ENCODE results near the gene FBLN2.

FBLN2 gene

DNA sequence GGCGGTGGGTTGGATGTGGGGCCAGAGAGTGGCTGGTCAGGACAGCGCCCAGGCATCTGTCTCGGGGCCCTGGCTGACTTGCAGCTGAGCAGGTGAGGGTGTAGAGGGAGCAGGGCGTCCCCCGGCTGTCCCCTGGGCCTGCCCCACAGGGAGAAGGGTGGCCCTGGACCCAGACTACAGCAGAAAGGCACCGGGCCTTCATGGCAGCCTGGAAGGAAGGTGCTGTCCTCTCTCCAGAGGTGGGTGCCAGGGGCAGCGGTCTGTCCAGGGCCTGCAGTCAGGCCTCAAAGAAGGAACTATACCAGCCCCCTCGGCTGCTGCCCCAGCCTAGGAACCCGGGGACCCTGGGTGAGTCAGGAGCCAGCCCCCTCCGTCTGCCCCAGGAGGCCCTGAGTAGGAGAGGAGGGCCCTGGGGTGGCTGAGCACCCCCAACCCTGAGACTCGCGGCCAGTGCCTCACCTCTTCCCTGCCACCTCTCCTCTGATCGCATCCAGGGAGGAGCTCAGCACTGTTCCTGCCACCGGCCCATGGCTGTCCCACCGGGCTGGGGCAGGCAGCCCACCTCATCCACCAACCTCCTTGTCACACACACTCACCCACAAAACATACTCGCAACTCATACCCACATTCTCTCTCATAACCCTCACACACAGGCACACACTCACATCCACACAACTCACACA is 133.5 kb downstream of the FBLN2 start:
- no peak overlapping the region for H3K4me3 ChIP-seq (ENCODE audit: low read depth, low read length)

DNA sequence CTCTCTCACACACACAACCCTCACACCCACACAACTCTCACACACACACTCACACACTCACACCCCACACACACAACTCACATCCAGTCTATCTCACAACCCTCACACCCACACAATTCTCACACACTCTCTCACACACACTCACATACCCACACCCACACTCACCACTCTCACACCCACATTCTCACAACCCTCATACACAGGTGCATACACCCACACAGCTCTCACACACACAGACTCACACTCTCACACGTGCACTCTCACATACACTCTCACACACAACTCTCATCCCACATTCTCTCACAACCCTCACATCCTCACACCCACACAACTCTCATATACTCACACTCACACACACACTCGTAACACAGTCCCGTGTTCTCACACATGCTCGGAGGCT is 134.4 kb downstream of the FBLN2 start:
- H3K4me3 ChIP-seq (ENCODE audit: low read depth, low read length): no peak overlapping the region

DNA sequence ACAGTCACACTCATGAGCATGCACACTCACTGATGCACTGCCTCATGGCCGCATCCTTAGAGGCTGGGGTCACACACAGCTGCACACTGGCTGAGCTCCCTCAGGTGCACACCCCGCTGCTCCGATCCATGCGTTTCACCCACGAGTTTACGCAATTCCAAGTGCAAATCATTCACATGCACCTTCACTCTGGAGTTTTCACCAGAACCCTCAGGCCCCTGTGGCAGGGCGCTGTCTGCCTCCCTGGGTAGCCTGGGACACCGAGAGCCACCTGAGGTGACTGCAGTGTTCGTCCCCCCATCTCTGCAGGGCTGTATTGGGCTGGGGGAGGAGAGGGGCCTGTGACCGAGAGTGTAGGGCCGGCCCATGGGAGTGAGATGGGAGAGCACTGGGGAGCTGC is 134.8 kb downstream of the FBLN2 start:
- H3K4me3 ChIP-seq (ENCODE audit: low read depth, low read length): no peak overlapping the region

DNA sequence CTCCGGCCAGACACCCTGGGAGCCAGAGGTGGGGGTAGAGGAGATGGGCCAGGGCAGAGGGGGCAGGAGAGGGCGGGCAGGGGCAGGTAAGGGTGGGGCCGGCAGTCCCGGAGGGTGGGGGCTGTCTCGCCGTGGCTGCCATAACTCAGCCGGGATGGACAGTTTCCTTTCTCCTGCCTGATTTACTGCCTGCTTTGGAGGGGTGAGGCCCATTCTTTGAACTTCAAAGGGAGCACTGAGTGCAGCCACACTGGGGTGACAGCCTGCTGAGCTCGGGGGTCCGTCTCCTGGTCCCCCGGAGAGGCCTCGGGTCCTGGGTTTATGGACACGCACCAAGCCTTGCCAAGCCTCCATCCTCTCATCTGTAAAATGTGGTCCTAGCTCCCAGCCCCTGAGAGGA is 135.4 kb downstream of the FBLN2 start:
- H3K4me3 ChIP-seq (ENCODE audit: low read depth, low read length): no peak overlapping the region

DNA sequence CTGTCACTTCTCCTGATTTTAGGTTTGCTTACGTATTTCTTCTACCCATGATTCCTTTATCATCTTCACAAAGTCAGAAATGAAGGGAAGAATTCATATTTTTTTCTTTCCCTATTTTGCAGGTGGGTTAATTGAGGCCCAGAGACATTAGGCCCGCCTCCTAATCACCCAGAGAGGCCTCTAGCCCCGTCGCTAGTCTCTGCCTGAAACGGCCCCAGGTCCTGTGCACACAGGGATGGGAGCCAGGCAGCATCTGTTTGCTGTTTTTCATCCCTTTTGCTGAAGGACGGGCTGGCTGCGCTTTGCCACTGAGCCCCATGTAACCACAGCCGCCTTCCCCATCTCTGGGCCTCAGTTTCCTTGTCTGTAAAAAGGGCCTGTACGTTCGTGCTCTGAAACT is 135.9 kb downstream of the FBLN2 start:
- no peak overlapping the region for H3K4me3 ChIP-seq (ENCODE audit: low read depth, low read length)

DNA sequence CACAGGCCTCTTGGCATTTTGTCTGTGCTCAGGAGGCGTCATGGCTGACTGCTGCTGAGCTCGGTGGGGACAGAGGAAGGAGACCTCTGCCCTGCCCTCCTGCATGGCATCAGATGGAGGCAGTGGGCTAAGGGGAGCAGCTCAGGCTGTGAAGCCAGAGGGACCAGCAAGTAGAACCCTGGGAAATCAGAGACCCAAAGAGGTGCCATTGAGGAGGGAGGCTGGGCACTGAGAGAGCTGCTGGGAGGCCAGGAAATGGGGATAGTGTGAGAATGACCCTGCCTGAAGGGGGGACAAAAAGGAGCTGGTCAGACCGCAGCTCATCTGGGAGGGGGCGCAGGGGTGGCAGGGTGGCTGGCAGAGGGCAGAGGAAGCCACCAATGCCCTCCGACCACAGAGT is 136.8 kb downstream of the FBLN2 start:
- H3K4me3 ChIP-seq (ENCODE audit: low read depth, low read length): no peak overlapping the region

DNA sequence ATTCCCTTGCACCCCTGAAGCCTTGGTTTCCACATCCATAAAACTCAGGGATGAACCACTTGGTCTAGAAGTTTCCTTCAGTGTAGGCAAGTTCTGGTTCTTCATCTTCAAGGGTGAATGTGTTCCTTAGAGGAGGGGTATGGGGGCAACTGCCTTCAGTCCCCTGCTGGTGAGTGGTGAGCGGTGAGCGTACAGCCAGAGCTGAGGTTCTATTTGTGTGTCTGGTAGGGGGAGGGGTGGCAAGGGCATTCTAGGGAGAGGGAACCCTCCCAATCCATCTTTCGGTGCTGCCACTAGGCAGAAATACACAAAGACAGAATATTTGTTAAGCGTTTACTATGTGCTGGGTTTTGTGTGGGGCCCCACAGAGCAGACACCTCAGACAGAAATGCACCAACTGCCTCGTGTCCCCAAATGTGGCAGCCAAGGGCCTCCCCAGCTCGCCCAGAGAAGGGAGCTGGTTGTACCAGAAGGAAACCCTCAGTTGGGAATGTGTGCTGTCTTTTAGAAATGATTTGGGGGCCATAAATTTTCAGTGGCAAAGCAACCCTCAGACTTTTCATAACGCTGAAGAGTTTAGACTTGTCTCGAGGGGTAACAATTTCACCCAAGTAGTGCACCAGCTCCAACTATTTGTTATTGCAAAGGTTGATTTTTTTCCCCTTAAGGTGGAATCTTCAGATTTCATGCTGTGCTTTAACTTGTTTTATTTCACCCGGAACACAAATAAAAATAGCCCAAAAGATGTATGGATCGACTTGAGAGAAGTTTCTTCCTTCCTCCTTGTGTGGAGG is 137.6 kb downstream of the FBLN2 start:
- H3K4me3 ChIP-seq (ENCODE audit: low read depth, low read length): no peak overlapping the region

DNA sequence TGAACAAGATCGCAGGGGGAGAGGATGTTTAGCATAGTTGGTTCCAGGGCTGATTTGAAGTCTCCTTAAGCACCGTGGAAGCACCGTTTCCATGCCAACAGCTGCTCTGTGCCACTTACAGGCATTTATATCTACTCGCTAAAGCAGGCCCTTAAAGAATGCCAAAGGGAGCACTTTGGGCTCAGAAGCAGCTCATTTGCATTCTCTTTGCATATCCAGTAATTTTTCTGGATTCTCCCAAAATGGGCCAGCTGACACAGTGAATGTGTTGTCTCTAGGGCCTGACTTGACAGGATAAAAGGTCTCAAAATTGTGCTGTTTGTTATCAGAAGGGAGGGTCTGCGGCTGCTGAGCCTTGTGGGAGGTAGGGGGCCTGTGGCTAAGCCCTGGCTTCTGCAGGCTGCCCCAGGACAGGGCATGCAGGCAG is 138.6 kb downstream of the FBLN2 start:
- H3K4me3 ChIP-seq (ENCODE audit: low read depth, low read length): no peak overlapping the region

Measured in iPS-11a (cell line).